Omental fat pad (tissue), 4 donors: ENCODE measurements around the gene GMDS. TPM values are rescaled to one million over a fixed set of nuclear protein-coding genes. Genes with fewer than 3 reads are reported as not detected.
"Not testable (repeated sequence)": the region's sequence is repeated elsewhere in the genome, so short reads cannot be mapped to it uniquely, and the experiment has no call there.

Source experiments
- ATAC-seq: fragments of 150-250 bp; one replicate; pipeline ENCODE4 v1.9.1; 2016; ENCODE audit warnings: mild to moderate bottlenecking, moderate library complexity; ENCODE audit not compliant: low FRiP score
- DNase-seq: peaks from one replicate; pipeline ENCODE4 v3.0.0-alpha.2; 2019; ENCODE audit warnings: low spot score
- CTCF ChIP-seq, 3 donors: fragments of 450-650 bp; IDR thresholded peaks; one replicate each; pipeline ENCODE4 v1.5.1; 2016 to 2017; ENCODE audit warnings: antibody characterized with exemption in 3 of 3, mild to moderate bottlenecking in 3 of 3, moderate library complexity in 2 of 3
- total RNA-seq, 4 donors: library from RNA; depleted of rRNA; stranded (reverse); fragments of >200 nt; gene quantifications; one replicate each; pipeline ENCODE4 v1.1.0, GENCODE V29; 2016

The GMDS gene
- total RNA-seq, 4 donors from 2014 or later = 5.6 to 20.6 (median 10.7) TPM

- no peak for ATAC-seq
- no peak for DNase-seq
These were observed 391.6 kb downstream of the GMDS start for GRCh38 chr6:1853761-1854160.

GRCh38 chr6:1851681-1852456 lies 393.5 kb downstream of the GMDS start:
- no peak for TF ChIP-seq CTCF (IDR thresholded peaks at IDR 0.05)
- DNase-seq = no peak
- no peak for ATAC-seq

More at GRCh38 chr6:1853761-1854160, 391.6 kb downstream of the GMDS start:
- TF ChIP-seq CTCF (IDR thresholded peaks at IDR 0.05) = no peak

- no peak for TF ChIP-seq CTCF (IDR thresholded peaks at IDR 0.05)
- ATAC-seq = no peak
These were observed 394.6 kb downstream of the GMDS start for GRCh38 chr6:1850840-1851157.

GRCh38 chr6:1850121-1850839 lies 395.1 kb downstream of the GMDS start:
- no peak for ATAC-seq
- no peak for TF ChIP-seq CTCF (IDR thresholded peaks at IDR 0.05)
- DNase-seq = no peak

More at GRCh38 chr6:1850840-1851157, 394.6 kb downstream of the GMDS start:
- DNase-seq = no peak

- no peak for DNase-seq
- TF ChIP-seq CTCF (IDR thresholded peaks at IDR 0.05) = no peak
- ATAC-seq = no peak
These were observed 395.7 kb downstream of the GMDS start for GRCh38 chr6:1849691-1850090.

- no peak for ATAC-seq
- DNase-seq = no peak
- TF ChIP-seq CTCF (IDR thresholded peaks at IDR 0.05) = no peak
These were observed 396.7 kb downstream of the GMDS start for GRCh38 chr6:1848752-1849151.

GRCh38 chr6:1846611-1847010 lies 398.8 kb downstream of the GMDS start:
- DNase-seq (no peak), ATAC-seq (no peak)
- TF ChIP-seq CTCF (IDR thresholded peaks at IDR 0.05) = no peak

GRCh38 chr6:1845543-1845942 lies 399.9 kb downstream of the GMDS start:
- not testable (repeated sequence) for DNase-seq, ATAC-seq
